Endothelial cell of coronary artery (primary cell): ENCODE data around the gene SHTN1. TPM values are rescaled to one million over a fixed set of nuclear protein-coding genes. Genes with fewer than 3 reads are reported as not detected.

Experiments
- total RNA-seq: library from RNA; depleted of rRNA; stranded (reverse); fragments of >200 nt; gene quantifications from 2 replicates; pipeline ENCODE4 v1.2.3, GENCODE V29; 2014

The SHTN1 gene, protein sequence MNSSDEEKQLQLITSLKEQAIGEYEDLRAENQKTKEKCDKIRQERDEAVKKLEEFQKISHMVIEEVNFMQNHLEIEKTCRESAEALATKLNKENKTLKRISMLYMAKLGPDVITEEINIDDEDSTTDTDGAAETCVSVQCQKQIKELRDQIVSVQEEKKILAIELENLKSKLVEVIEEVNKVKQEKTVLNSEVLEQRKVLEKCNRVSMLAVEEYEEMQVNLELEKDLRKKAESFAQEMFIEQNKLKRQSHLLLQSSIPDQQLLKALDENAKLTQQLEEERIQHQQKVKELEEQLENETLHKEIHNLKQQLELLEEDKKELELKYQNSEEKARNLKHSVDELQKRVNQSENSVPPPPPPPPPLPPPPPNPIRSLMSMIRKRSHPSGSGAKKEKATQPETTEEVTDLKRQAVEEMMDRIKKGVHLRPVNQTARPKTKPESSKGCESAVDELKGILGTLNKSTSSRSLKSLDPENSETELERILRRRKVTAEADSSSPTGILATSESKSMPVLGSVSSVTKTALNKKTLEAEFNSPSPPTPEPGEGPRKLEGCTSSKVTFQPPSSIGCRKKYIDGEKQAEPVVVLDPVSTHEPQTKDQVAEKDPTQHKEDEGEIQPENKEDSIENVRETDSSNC
- 3.4 and 4.5 TPM in 2 replicates for total RNA-seq

DNA sequence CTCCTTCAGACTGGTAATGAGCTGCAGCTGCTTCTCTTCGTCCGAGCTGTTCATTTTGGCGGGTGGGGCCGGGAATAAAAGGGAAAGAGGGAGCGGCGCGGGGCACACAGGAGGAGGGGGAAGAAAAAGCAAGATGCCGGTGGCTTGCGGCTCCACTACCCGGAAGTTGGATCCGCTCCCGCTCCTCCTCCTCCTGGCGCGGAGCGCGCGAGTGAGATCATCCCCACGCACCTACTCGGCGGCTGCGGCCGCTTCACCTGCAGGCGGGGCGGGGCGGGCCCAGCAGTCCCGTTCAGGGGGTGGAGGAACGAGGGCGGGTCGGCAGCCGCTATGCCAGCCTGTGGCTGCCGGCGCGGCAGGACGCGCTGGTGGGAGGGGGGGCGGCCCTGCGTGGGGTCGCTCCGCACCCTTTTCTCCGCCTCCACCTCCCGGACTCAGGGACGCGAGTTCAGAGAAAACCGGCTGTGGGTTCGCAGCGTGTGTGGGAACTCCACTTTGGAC, at the start of gene SHTN1:
TSS of gene SHTN1 (minus strand) at position 162 of the 501 bp plus-strand sequence. CDS start at position 54, 108 bp downstream.

DNA sequence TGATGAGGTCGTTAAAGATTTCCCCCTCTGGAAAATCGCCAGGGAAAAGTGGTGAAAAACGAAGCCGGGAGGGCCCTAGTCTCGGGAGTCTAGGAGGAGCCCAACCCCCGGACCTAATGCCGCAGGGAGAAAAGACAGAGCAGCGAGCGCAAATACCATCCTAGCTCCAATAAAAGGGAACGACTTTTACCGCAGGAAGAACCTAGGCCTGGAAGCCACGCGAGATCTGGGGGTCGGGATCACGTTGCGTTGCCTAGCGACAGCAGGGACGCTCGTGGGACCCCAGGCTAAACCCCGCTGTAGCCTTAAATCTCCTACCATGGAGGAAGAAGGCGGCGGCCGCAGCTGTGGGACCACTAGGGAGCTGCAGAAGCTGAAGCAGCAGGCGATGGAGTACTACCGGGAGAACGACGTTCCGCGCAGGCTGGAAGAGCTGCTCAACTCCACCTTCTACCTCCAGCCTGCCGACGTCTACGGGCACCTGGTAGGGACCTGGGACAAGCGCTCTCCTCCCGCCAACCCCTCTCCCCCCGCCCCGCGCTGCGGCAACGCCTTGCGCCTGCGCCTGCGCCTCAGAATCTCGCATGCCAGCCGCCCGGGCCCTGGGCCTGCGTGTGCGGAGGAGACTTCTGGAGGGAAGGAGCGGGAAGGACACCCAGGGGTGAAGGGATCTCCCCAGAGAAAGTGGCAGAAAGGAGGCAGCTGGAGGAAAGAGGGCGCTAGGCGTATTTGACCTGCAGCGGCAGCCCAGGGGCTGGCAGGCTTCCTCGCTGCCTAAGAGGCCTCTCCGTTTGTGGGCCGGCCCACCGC, 155.5 kb downstream of the SHTN1 start, which contains the start of gene ENO4:
TSS of gene ENO4 (plus strand) at position 252 of the 810 bp plus-strand sequence. CDS start at position 320, 68 bp downstream.

Other genes starting within 250 kb of the SHTN1 start
- under 0.01 and 0.28 TPM in 2 replicates for gene ENO4, start 155.7 kb downstream of the SHTN1 start, total RNA-seq
- gene VAX1, start 133.1 kb upstream of the SHTN1 start, total RNA-seq, result not detected in 2 replicates
- not detected in 2 replicates for gene KCNK18, start 192.3 kb upstream of the SHTN1 start, total RNA-seq
- gene SLC18A2, start 235.9 kb upstream of the SHTN1 start, total RNA-seq, result not detected in 2 replicates